ENCODE measurements around the gene POLR2B. TPM values are rescaled to one million over a fixed set of nuclear protein-coding genes. Genes with fewer than 3 reads are reported as not detected.

Gene POLR2B
- polyA plus RNA-seq, 4 donors, result 35.6 to 74.5 (median 38.7) TPM

- Histone ChIP-seq H3K4me3 (ENCODE audit: low read depth in 1 of 3, low read length in 3 of 3) (no peak overlapping the region), H3K27ac (ENCODE audit: low read depth in 1 of 3, low read length in 2 of 3) (no peak overlapping the region), H3K9me3 (ENCODE audit: control insufficient read depth in 2 of 2, insufficient read depth in 1 of 2, low read depth in 1 of 2, low read length in 1 of 2) (no peaks in the 10 kb centered on the region), H3K36me3 (ENCODE audit: control insufficient read depth in 3 of 3, insufficient read depth in 2 of 3, low read depth in 1 of 3, low read length in 3 of 3) (peaks cover 0 to 3% (median 2%) of the 10 kb centered on the region in 3 donors), H3K4me1 (ENCODE audit: control insufficient read depth in 3 of 3, insufficient read depth in 2 of 3, low read depth in 1 of 3, low read length in 2 of 3) (no peaks in the 10 kb centered on the region), H3K27me3 (ENCODE audit: control insufficient read depth in 3 of 3, insufficient read depth in 3 of 3, low read length in 3 of 3) (peaks cover 0 to 2% (median 0%) of the 10 kb centered on the region in 3 donors)
- no peak for FAIRE-seq
- WGBS, 3 donors, result 27 to 41% (median 36%) methylated on average over 15 of the region's 15 CpGs
- peak; percentile 40 to 70 for DNase-seq
These were observed 59.4 kb downstream of the POLR2B start for GRCh38 chr4:57037982-57038604.

- H3K4me3 ChIP-seq (ENCODE audit: low read depth in 1 of 3, low read length in 3 of 3), result no peak overlapping the region
- FAIRE-seq (no peak), DNase-seq (no peak)
- H3K4me1 ChIP-seq (ENCODE audit: control insufficient read depth in 3 of 3, insufficient read depth in 2 of 3, low read depth in 1 of 3, low read length in 2 of 3), result no peaks in the 10 kb centered on the region
- no peak overlapping the region for H3K27ac ChIP-seq (ENCODE audit: low read depth in 1 of 3, low read length in 2 of 3)
- peaks cover 0 to 2% (median 0%) of the 10 kb centered on the region in 3 donors for H3K27me3 ChIP-seq (ENCODE audit: control insufficient read depth in 3 of 3, insufficient read depth in 3 of 3, low read length in 3 of 3)
- H3K9me3 ChIP-seq (ENCODE audit: control insufficient read depth in 2 of 2, insufficient read depth in 1 of 2, low read depth in 1 of 2, low read length in 1 of 2), result no peaks in the 10 kb centered on the region
- H3K36me3 ChIP-seq (ENCODE audit: control insufficient read depth in 3 of 3, insufficient read depth in 2 of 3, low read depth in 1 of 3, low read length in 3 of 3), result peaks cover 0 to 3% (median 2%) of the 10 kb centered on the region in 3 donors
- 48 to 53% (median 49%) methylated on average over 2 of the region's 2 CpGs for WGBS, 3 donors
These were observed 60.6 kb downstream of the POLR2B start for GRCh38 chr4:57039345-57039744.

- FAIRE-seq (no peak), DNase-seq (no peak)
- Histone ChIP-seq H3K4me3 (ENCODE audit: low read depth in 1 of 3, low read length in 3 of 3) (no peak overlapping the region), H3K27ac (ENCODE audit: low read depth in 1 of 3, low read length in 2 of 3) (no peak overlapping the region), H3K9me3 (ENCODE audit: control insufficient read depth in 2 of 2, insufficient read depth in 1 of 2, low read depth in 1 of 2, low read length in 1 of 2) (no peaks in the 10 kb centered on the region), H3K27me3 (ENCODE audit: control insufficient read depth in 3 of 3, insufficient read depth in 3 of 3, low read length in 3 of 3) (peaks cover 0 to 2% (median 0%) of the 10 kb centered on the region in 3 donors), H3K36me3 (ENCODE audit: control insufficient read depth in 3 of 3, insufficient read depth in 2 of 3, low read depth in 1 of 3, low read length in 3 of 3) (peaks cover 0 to 3% (median 2%) of the 10 kb centered on the region in 3 donors), H3K4me1 (ENCODE audit: control insufficient read depth in 3 of 3, insufficient read depth in 2 of 3, low read depth in 1 of 3, low read length in 2 of 3) (no peaks in the 10 kb centered on the region)
- 62 to 67% (median 65%) methylated on average over 6 of the region's 6 CpGs for WGBS, 3 donors
These were observed 61.8 kb downstream of the POLR2B start for GRCh38 chr4:57040510-57040909.

- Histone ChIP-seq H3K4me3 (ENCODE audit: low read depth in 1 of 3, low read length in 3 of 3) (no peak overlapping the region), H3K36me3 (ENCODE audit: control insufficient read depth in 3 of 3, insufficient read depth in 2 of 3, low read depth in 1 of 3, low read length in 3 of 3) (peaks cover 0 to 3% (median 2%) of the 10 kb centered on the region in 3 donors), H3K27ac (ENCODE audit: low read depth in 1 of 3, low read length in 2 of 3) (no peak overlapping the region), H3K9me3 (ENCODE audit: control insufficient read depth in 2 of 2, insufficient read depth in 1 of 2, low read depth in 1 of 2, low read length in 1 of 2) (no peaks in the 10 kb centered on the region), H3K4me1 (ENCODE audit: control insufficient read depth in 3 of 3, insufficient read depth in 2 of 3, low read depth in 1 of 3, low read length in 2 of 3) (no peaks in the 10 kb centered on the region), H3K27me3 (ENCODE audit: control insufficient read depth in 3 of 3, insufficient read depth in 3 of 3, low read length in 3 of 3) (peaks cover 0 to 2% (median 0%) of the 10 kb centered on the region in 3 donors)
- FAIRE-seq (no peak), DNase-seq (no peak)
- 68 to 83% (median 83%) methylated on average over 1 of the region's 1 CpG for WGBS, 3 donors
These were observed 62.3 kb downstream of the POLR2B start for GRCh38 chr4:57041020-57041419.

- Histone ChIP-seq H3K4me1 (ENCODE audit: control insufficient read depth in 3 of 3, insufficient read depth in 2 of 3, low read depth in 1 of 3, low read length in 2 of 3) (peaks cover 0 to 2% (median 0%) of the 10 kb centered on the region in 3 donors), H3K4me3 (ENCODE audit: low read depth in 1 of 3, low read length in 3 of 3) (no peak overlapping the region), H3K27ac (ENCODE audit: low read depth in 1 of 3, low read length in 2 of 3) (peak overlapping the region in 2 of 3 donors; percentile 46 to 68), H3K9me3 (ENCODE audit: control insufficient read depth in 2 of 2, insufficient read depth in 1 of 2, low read depth in 1 of 2, low read length in 1 of 2) (peaks cover 0 to 4% of the 10 kb centered on the region in 2 donors), H3K36me3 (ENCODE audit: control insufficient read depth in 3 of 3, insufficient read depth in 2 of 3, low read depth in 1 of 3, low read length in 3 of 3) (peaks cover 0 to 3% (median 2%) of the 10 kb centered on the region in 3 donors), H3K27me3 (ENCODE audit: control insufficient read depth in 3 of 3, insufficient read depth in 3 of 3, low read length in 3 of 3) (peaks cover 0 to under 1% (median 0%) of the 10 kb centered on the region in 3 donors)
- 76 to 93% (median 83%) methylated on average over 5 of the region's 5 CpGs for WGBS, 3 donors
- DNase-seq (no peak), FAIRE-seq (no peak)
These were observed 64.0 kb downstream of the POLR2B start for GRCh38 chr4:57042711-57043169.

GRCh38 chr4:57043347-57044251 is 64.9 kb downstream of the POLR2B start:
- Histone ChIP-seq H3K27ac (ENCODE audit: low read depth in 1 of 3, low read length in 2 of 3) (peak overlapping the region in 2 of 3 donors; percentile 46 to 89), H3K36me3 (ENCODE audit: control insufficient read depth in 3 of 3, insufficient read depth in 2 of 3, low read depth in 1 of 3, low read length in 3 of 3) (peaks cover 0 to 3% (median 0%) of the 10 kb centered on the region in 3 donors), H3K27me3 (ENCODE audit: control insufficient read depth in 3 of 3, insufficient read depth in 3 of 3, low read length in 3 of 3) (no peaks in the 10 kb centered on the region), H3K4me3 (ENCODE audit: low read depth in 1 of 3, low read length in 3 of 3) (no peak overlapping the region), H3K4me1 (ENCODE audit: control insufficient read depth in 3 of 3, insufficient read depth in 2 of 3, low read depth in 1 of 3, low read length in 2 of 3) (peaks cover 0 to 2% (median 0%) of the 10 kb centered on the region in 3 donors), H3K9me3 (ENCODE audit: control insufficient read depth in 2 of 2, insufficient read depth in 1 of 2, low read depth in 1 of 2, low read length in 1 of 2) (peaks cover 0 to 4% of the 10 kb centered on the region in 2 donors)
- FAIRE-seq (no peak), DNase-seq (no peak)
- 47 to 73% (median 60%) methylated on average over 6 of the region's 6 CpGs for WGBS, 3 donors

- peaks cover 0 to 4% of the 10 kb centered on the region in 2 donors for H3K9me3 ChIP-seq (ENCODE audit: control insufficient read depth in 2 of 2, insufficient read depth in 1 of 2, low read depth in 1 of 2, low read length in 1 of 2)
- H3K27ac ChIP-seq (ENCODE audit: low read depth in 1 of 3, low read length in 2 of 3), result peak overlapping the region in 2 of 3 donors; percentile 10 to 89
- 57 to 88% (median 81%) methylated on average over 1 of the region's 1 CpG for WGBS, 3 donors
- H3K36me3 ChIP-seq (ENCODE audit: control insufficient read depth in 3 of 3, insufficient read depth in 2 of 3, low read depth in 1 of 3, low read length in 3 of 3), result peaks cover 0 to 3% (median 0%) of the 10 kb centered on the region in 3 donors
- H3K4me1 ChIP-seq (ENCODE audit: control insufficient read depth in 3 of 3, insufficient read depth in 2 of 3, low read depth in 1 of 3, low read length in 2 of 3), result peaks cover 0 to 2% (median 0%) of the 10 kb centered on the region in 3 donors
- DNase-seq (no peak), FAIRE-seq (no peak)
- no peaks in the 10 kb centered on the region for H3K27me3 ChIP-seq (ENCODE audit: control insufficient read depth in 3 of 3, insufficient read depth in 3 of 3, low read length in 3 of 3)
- H3K4me3 ChIP-seq (ENCODE audit: low read depth in 1 of 3, low read length in 3 of 3), result no peak overlapping the region
These were observed 65.6 kb downstream of the POLR2B start for GRCh38 chr4:57044279-57044678.

- H3K36me3 ChIP-seq (ENCODE audit: control insufficient read depth in 3 of 3, insufficient read depth in 2 of 3, low read depth in 1 of 3, low read length in 3 of 3), result peaks cover 0 to 3% (median 0%) of the 10 kb centered on the region in 3 donors
- no peak overlapping the region for H3K4me3 ChIP-seq (ENCODE audit: low read depth in 1 of 3, low read length in 3 of 3)
- no peaks in the 10 kb centered on the region for H3K27me3 ChIP-seq (ENCODE audit: control insufficient read depth in 3 of 3, insufficient read depth in 3 of 3, low read length in 3 of 3)
- H3K4me1 ChIP-seq (ENCODE audit: control insufficient read depth in 3 of 3, insufficient read depth in 2 of 3, low read depth in 1 of 3, low read length in 2 of 3), result peaks cover 0 to 2% (median 0%) of the 10 kb centered on the region in 3 donors
- DNase-seq (no peak), FAIRE-seq (no peak)
- WGBS, 3 donors, result 63 to 79% (median 75%) methylated on average over 1 of the region's 1 CpG
- no peak overlapping the region for H3K27ac ChIP-seq (ENCODE audit: low read depth in 1 of 3, low read length in 2 of 3)
- H3K9me3 ChIP-seq (ENCODE audit: control insufficient read depth in 2 of 2, insufficient read depth in 1 of 2, low read depth in 1 of 2, low read length in 1 of 2), result peaks cover 0 to 4% of the 10 kb centered on the region in 2 donors
These were observed 66.3 kb downstream of the POLR2B start for GRCh38 chr4:57044996-57045395.
